ENCODE measurements around the gene CNGB1. TPM values are rescaled to one million over a fixed set of nuclear protein-coding genes. Genes with fewer than 3 reads are reported as not detected.

Gene CNGB1
- total RNA-seq, 1 experiment from 2014 or later: not detected

DNA sequence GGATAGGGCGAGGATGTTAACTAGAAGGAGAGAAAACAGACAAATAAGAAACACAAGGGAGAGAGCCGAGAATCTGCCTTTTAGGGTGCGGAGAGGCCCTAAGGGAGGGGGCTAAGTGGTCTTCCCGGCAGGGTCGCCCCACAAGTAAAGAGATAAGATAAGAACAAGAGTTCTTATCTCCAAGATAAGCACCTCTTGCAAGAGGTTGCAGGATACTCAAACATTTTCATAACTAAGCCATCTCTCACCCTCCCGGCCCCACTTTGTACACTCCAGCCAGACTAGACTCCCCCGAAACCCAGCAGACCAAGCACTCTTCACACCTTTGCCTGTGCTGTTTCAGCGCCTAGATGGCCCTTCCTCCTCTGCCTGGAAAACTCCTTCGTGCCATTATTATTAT is 15.3 kb upstream of the CNGB1 start:
- POLR2A ChIA-PET: no interaction called here

DNA sequence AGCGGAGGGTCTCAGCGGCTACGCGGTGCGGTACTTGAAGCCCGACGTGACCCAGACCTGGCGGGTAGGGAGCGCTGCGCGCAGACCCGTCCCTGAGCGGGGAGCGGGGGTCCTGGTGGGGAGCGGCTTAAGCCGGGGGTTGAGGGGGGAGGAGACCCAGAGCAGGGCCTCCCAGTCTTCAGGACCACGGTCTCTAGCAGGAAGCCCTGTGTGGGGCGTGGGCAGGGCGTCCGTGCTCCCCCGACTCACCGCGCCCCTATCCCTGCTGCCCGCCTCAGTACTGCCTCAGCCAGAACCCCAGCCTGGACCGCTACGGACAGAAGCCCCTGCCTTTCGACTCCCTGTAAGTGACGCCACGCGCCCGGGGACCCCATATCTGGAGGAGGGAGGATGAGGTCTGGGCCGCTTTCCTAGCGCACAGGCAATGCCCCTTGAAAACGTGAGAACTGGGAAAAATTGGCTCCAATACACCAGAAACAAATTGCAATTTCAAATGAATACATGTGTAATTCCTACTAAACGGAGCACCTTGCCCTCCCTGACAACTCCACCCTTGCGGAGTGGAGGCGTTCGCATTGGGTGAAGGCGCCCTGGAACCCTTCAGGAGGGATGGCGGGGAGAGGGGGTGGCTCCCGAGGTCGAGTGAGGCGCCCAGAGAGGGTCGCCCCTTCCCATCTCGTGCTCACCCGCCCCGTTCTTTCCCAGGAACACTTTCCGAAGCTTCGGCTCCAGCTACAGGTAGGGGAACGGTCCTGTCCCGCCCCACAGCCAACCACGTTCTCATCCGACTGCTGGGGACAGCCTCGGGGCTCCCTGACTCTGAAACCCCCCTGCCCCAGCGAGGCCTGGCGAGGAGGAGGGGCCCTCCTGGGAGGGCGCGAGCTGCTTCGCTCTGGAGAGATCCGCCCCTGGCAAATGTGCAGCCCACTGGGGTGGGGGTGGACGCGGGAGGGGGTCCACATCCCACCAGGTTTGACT is 14.6 kb upstream of the CNGB1 start:
- Mint-ChIP-seq H3K4me1 (ENCODE audit: low read depth, unreplicated experiment) (peaks cover 7% of the 10 kb centered on the region), H3K27ac (ENCODE audit: unreplicated experiment) (peak overlapping the region; percentile 83), H3K36me3 (ENCODE audit: insufficient read depth, unreplicated experiment) (no peaks in the 10 kb centered on the region), H3K27me3 (ENCODE audit: insufficient read depth, unreplicated experiment) (no peaks in the 10 kb centered on the region), H3K9me3 (ENCODE audit: unreplicated experiment) (no peaks in the 10 kb centered on the region), H3K4me3 (ENCODE audit: unreplicated experiment) (no peak overlapping the region)
- Histone ChIP-seq H3K27me3 (replicated peaks; ENCODE audit: control insufficient read depth, insufficient read depth, low read length) (no peaks in the 10 kb centered on the region), H3K4me3 (ENCODE audit: low read depth, low read length) (no peak overlapping the region), H3K4me1 (peaks cover 22% of the 10 kb centered on the region), H3K9me3 (no peaks in the 10 kb centered on the region), H3K36me3 (ENCODE audit: control insufficient read depth, insufficient read depth, low read length) (no peaks in the 10 kb centered on the region)
- intact Hi-C loops (cut with micrococcal nuclease; ENCODE audit: unreplicated experiment): loop anchor here (5.0 kb wide), 1 partner anchor 188 kb away; no protein-coding TSS in a partner anchor
- peak; percentile 34 to 38 for DNase-seq
- BruUV-seq (replicated peaks): no TSS peak
- TF ChIP-seq, protein P1, sequence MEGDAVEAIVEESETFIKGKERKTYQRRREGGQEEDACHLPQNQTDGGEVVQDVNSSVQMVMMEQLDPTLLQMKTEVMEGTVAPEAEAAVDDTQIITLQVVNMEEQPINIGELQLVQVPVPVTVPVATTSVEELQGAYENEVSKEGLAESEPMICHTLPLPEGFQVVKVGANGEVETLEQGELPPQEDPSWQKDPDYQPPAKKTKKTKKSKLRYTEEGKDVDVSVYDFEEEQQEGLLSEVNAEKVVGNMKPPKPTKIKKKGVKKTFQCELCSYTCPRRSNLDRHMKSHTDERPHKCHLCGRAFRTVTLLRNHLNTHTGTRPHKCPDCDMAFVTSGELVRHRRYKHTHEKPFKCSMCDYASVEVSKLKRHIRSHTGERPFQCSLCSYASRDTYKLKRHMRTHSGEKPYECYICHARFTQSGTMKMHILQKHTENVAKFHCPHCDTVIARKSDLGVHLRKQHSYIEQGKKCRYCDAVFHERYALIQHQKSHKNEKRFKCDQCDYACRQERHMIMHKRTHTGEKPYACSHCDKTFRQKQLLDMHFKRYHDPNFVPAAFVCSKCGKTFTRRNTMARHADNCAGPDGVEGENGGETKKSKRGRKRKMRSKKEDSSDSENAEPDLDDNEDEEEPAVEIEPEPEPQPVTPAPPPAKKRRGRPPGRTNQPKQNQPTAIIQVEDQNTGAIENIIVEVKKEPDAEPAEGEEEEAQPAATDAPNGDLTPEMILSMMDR (IDR thresholded peaks at IDR 0.05; ENCODE audit: insufficient read depth in 1 of 2, low read depth in 1 of 2, low read length in 1 of 2, severe bottlenecking in 1 of 2, unreplicated experiment in 1 of 2): no peak
- POLR2A ChIA-PET: no interaction called here
- CTCF ChIA-PET: interaction anchor here (1.0 kb wide), 1 partner anchor 40 kb away, joined by 3 read pairs; no protein-coding TSS in a partner anchor

More for the DNA sequence above, 15.3 kb upstream of the CNGB1 start:
- H3K4me1 ChIP-seq: peaks cover 22% of the 10 kb centered on the region
- CTCF ChIA-PET: interaction anchor here (1.0 kb wide), 1 partner anchor 41 kb away, joined by 3 read pairs; no protein-coding TSS in a partner anchor
- H3K9me3 ChIP-seq: no peaks in the 10 kb centered on the region
- H3K4me3 ChIP-seq (ENCODE audit: low read depth, low read length): no peak overlapping the region
- no TSS peak for BruUV-seq (replicated peaks)
- H3K27ac Mint-ChIP-seq (ENCODE audit: unreplicated experiment): peak overlapping the region; percentile 83
- no peaks in the 10 kb centered on the region for H3K36me3 Mint-ChIP-seq (ENCODE audit: insufficient read depth, unreplicated experiment)
- peak overlapping the region; percentile 4 for H3K4me3 Mint-ChIP-seq (ENCODE audit: unreplicated experiment)
- no peaks in the 10 kb centered on the region for H3K27me3 Mint-ChIP-seq (ENCODE audit: insufficient read depth, unreplicated experiment)
- H3K36me3 ChIP-seq (ENCODE audit: control insufficient read depth, insufficient read depth, low read length): no peaks in the 10 kb centered on the region
- intact Hi-C loops (cut with micrococcal nuclease; ENCODE audit: unreplicated experiment): loop anchor here (5.0 kb wide), 1 partner anchor 189 kb away; no protein-coding TSS in a partner anchor
- H3K9me3 Mint-ChIP-seq (ENCODE audit: unreplicated experiment): no peaks in the 10 kb centered on the region
- peak; percentile 58 to 76 for DNase-seq
- H3K4me1 Mint-ChIP-seq (ENCODE audit: low read depth, unreplicated experiment): peaks cover 7% of the 10 kb centered on the region
- H3K27me3 ChIP-seq (replicated peaks; ENCODE audit: control insufficient read depth, insufficient read depth, low read length): no peaks in the 10 kb centered on the region
- TF ChIP-seq, protein P1 (IDR thresholded peaks at IDR 0.05; ENCODE audit: insufficient read depth in 1 of 2, low read depth in 1 of 2, low read length in 1 of 2, severe bottlenecking in 1 of 2, unreplicated experiment in 1 of 2): no peak

DNA sequence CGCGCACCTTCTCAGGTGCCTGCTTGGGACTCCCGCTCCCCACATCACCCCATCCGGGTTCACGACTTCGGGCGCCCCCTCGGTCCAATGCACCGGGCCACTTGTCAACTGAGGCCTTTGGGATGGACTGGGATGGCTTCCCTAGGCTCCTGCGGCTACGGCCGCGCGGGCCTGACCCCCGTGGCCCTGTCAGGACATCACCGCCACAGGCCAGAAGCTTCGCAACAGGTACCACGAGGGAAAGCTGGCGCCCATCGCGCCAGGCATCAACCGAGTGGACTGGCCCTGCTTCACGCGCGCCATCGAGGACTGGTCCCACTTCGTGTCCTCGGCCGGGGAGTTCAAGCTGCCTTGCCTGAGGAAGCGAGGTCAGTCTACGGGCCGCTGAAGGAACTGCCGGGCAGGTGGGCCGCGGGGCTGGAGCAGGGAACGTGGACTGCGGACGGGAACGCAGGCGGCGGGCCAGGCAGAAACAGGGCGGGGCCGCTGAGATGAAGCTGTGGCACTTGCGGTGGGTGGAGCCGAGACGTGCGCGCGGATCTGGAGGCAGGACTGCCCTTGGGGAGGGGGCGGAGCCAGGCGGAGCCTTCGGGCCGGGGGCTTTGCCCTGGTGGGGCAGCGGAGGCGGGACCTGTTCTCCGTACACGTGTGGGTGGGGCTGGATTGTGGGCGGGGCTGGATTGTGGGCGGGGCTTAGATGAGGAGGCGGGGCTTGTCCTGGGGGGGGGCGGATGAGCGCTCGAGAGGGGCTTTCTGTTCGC is 13.7 kb upstream of the CNGB1 start:
- Mint-ChIP-seq H3K27ac (ENCODE audit: unreplicated experiment) (no peak overlapping the region), H3K36me3 (ENCODE audit: insufficient read depth, unreplicated experiment) (no peaks in the 10 kb centered on the region), H3K9me3 (ENCODE audit: unreplicated experiment) (no peaks in the 10 kb centered on the region), H3K4me3 (ENCODE audit: unreplicated experiment) (no peak overlapping the region), H3K27me3 (ENCODE audit: insufficient read depth, unreplicated experiment) (no peaks in the 10 kb centered on the region), H3K4me1 (ENCODE audit: low read depth, unreplicated experiment) (peaks cover 9% of the 10 kb centered on the region)
- H3K4me3 ChIP-seq (ENCODE audit: low read depth, low read length): no peak overlapping the region
- H3K4me1 ChIP-seq: peaks cover 22% of the 10 kb centered on the region
- no peaks in the 10 kb centered on the region for H3K36me3 ChIP-seq (ENCODE audit: control insufficient read depth, insufficient read depth, low read length)
- no peaks in the 10 kb centered on the region for H3K9me3 ChIP-seq
- no TSS peak for BruUV-seq (replicated peaks)
- DNase-seq: peak in 1 of 2 experiments; percentile 42
- no peaks in the 10 kb centered on the region for H3K27me3 ChIP-seq (replicated peaks; ENCODE audit: control insufficient read depth, insufficient read depth, low read length)
- POLR2A ChIA-PET: no interaction called here
- intact Hi-C loops (cut with micrococcal nuclease; ENCODE audit: unreplicated experiment): loop anchor here (5.0 kb wide), 1 partner anchor 187 kb away; no protein-coding TSS in a partner anchor
- CTCF ChIA-PET: no interaction called here
- TF ChIP-seq, protein P1 (IDR thresholded peaks at IDR 0.05; ENCODE audit: insufficient read depth in 1 of 2, low read depth in 1 of 2, low read length in 1 of 2, severe bottlenecking in 1 of 2, unreplicated experiment in 1 of 2): no peak

Data from Caco-2 (cell line).